Mesendoderm (in vitro differentiated cells): ENCODE measurements around the gene CNPY4.

ENCODE experiments used
- DNase-seq: peaks from one replicate; pipeline ENCODE4 v3.0.0; 2013
- H2AK5ac ChIP-seq: 2 replicates; pipeline ENCODE4 v1.6.1; 2013; ENCODE audit warnings: low read length, inconsistent platforms
- H2BK120ac ChIP-seq: 2 replicates; pipeline ENCODE4 v1.6.1; 2013; ENCODE audit warnings: low read depth, mild to moderate bottlenecking, low read length, moderate library complexity, mixed read lengths
- H2BK15ac ChIP-seq: replicated peaks from 2 replicates; pipeline ENCODE4 v1.6.1; 2013; ENCODE audit warnings: low read depth, mild to moderate bottlenecking, moderate library complexity
- H2BK5ac ChIP-seq: 2 replicates; pipeline ENCODE4 v1.6.1; 2013; ENCODE audit warnings: low read length, inconsistent platforms
- H3K18ac ChIP-seq: 2 replicates; pipeline ENCODE4 v1.6.1; 2013; ENCODE audit warnings: mild to moderate bottlenecking, low read length, mixed read lengths
- H3K23ac ChIP-seq: one replicate; pipeline ENCODE4 v1.6.1; 2013; ENCODE audit warnings: low read length
- H3K27ac ChIP-seq: 2 replicates; pipeline ENCODE4 v1.5.1; 2013; ENCODE audit warnings: low read depth, mild to moderate bottlenecking, inconsistent platforms, low read length, moderate library complexity
- H3K27me3 ChIP-seq: 2 replicates; pipeline ENCODE4 v1.6.1; 2013; ENCODE audit warnings: low read length, control low read depth, mild to moderate bottlenecking, inconsistent platforms; ENCODE audit not compliant: insufficient read depth, poor library complexity
- H3K36me3 ChIP-seq: 2 replicates; pipeline ENCODE4 v1.6.1; 2013; ENCODE audit warnings: low read length, inconsistent platforms; ENCODE audit not compliant: control insufficient read depth, insufficient read depth
- H3K4ac ChIP-seq: one replicate; pipeline ENCODE4 v1.6.1; 2013; ENCODE audit warnings: low read depth, mild to moderate bottlenecking, low read length, moderate library complexity
- H3K4me1 ChIP-seq: 2 replicates; pipeline ENCODE4 v1.6.1; 2013; ENCODE audit warnings: low read depth, low read length, inconsistent platforms; ENCODE audit not compliant: control insufficient read depth
- H3K4me2 ChIP-seq: 2 replicates; pipeline ENCODE4 v1.6.1; 2013; ENCODE audit warnings: low read length
- H3K4me3 ChIP-seq: 2 replicates; pipeline ENCODE4 v1.5.1; 2013; ENCODE audit warnings: mild to moderate bottlenecking, low read length
- H3K56ac ChIP-seq: one replicate; pipeline ENCODE4 v1.6.1; 2013; ENCODE audit warnings: low read length
- H3K79me1 ChIP-seq: 2 replicates; pipeline ENCODE4 v1.6.1; 2013; ENCODE audit warnings: low read length, inconsistent platforms
- H3K79me2 ChIP-seq: 2 replicates; pipeline ENCODE4 v1.6.1; 2013; ENCODE audit warnings: mild to moderate bottlenecking, low read length; ENCODE audit not compliant: control insufficient read depth, insufficient read depth
- H3K9ac ChIP-seq: 2 replicates; pipeline ENCODE4 v1.6.1; 2013; ENCODE audit warnings: low read length, inconsistent platforms
- H4K5ac ChIP-seq: one replicate; pipeline ENCODE4 v1.6.1; 2013; ENCODE audit warnings: low read length
- H4K8ac ChIP-seq: one replicate; pipeline ENCODE4 v1.6.1; 2013; ENCODE audit warnings: low read depth, mild to moderate bottlenecking, control low read depth, low read length, moderate library complexity
- WGBS: extraction: QIAGEN DNeasy Blood & Tissue Kit; methylation state at CpG from one replicate; pipeline ENCODE4 v1.1.7; 2013; ENCODE audit warnings: low lambda C conversion rate, missing lambda C conversion rate; ENCODE audit not compliant: insufficient coverage; ENCODE audit errors: extremely low coverage; 5-methylcytosine and 5-hydroxymethylcytosine counted together

Gene CNPY4

DNA sequence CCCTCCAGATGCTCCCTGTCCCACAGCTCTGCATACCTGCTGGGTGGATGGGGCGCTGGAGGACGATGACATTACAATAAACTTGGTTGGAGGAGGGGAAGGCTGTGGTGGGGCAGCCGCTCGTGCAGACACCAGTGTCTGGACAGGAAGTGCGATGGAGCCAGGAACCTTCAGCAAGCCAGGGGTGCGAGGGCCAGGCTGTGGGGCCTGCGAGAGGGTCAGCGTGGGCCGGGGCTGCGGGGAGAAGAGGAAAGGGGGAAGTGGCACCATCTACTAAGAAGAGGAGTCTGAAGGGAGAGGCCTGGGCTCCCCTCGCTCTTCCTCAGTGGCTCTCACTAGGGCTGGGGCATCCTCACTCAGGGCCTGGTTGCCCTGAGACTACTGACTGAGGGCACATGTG is 11.5 kb upstream of the CNPY4 start:
- Histone ChIP-seq H3K4me2 (no peak overlapping the region), H3K79me2 (no peaks in the 10 kb centered on the region), H4K5ac (no peak overlapping the region), H3K27ac (no peak overlapping the region), H3K4me3 (no peak overlapping the region), H3K79me1 (peaks cover 2% of the 10 kb centered on the region), H2BK120ac (no peak overlapping the region), H2BK15ac (no peak overlapping the region), H3K4ac (no peak overlapping the region), H3K18ac (no peak overlapping the region), H4K8ac (no peak overlapping the region), H3K9ac (no peak overlapping the region), H3K56ac (no peak overlapping the region), H2AK5ac (no peak overlapping the region), H3K4me1 (no peaks in the 10 kb centered on the region), H3K27me3 (no peaks in the 10 kb centered on the region), H3K23ac (no peak overlapping the region), H3K36me3 (peaks cover 3% of the 10 kb centered on the region), H2BK5ac (no peak overlapping the region)
- DNase-seq: no peak
- WGBS: no CpG with 5 or more reads among the region's 11 CpGs

DNA sequence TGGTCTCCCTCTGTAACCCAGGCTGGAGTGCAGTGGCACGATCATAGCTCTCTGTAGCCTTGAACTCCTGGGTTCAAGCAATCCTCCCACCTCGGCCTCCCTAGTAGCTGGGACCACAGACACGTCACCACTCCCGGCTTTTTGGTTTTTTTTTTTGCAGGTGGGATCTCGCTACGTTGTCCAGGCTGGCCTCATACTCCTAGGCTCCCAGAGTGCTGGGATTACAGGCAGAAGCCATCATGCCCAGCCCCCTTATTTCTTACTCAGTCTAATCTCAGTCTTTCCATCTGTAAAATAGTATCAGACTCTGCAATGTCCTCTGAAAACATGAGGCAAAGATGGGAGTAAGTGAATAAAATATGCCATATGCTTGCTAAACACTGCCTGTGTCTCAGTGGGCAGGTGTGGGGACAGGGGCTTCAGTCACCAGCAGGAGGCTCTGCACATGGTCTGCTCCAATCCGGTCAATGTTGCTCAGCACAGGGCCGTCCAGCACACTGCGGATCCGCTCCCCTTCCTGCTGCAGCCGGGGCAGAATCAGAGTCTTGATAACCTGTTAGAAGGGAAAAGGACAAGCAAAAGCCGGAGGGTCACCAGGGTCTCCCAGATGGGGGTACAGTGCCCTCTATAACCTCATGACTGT is 9.8 kb upstream of the CNPY4 start:
- Histone ChIP-seq H3K4me3 (no peak overlapping the region), H3K79me1 (no peaks in the 10 kb centered on the region), H3K23ac (no peak overlapping the region), H3K18ac (no peak overlapping the region), H3K27ac (no peak overlapping the region), H3K27me3 (no peaks in the 10 kb centered on the region), H3K56ac (no peak overlapping the region), H3K79me2 (no peaks in the 10 kb centered on the region), H2BK120ac (no peak overlapping the region), H2BK5ac (no peak overlapping the region), H3K36me3 (peaks cover 3% of the 10 kb centered on the region), H2AK5ac (no peak overlapping the region), H3K9ac (no peak overlapping the region), H3K4ac (no peak overlapping the region), H4K5ac (no peak overlapping the region), H4K8ac (no peak overlapping the region), H3K4me1 (no peaks in the 10 kb centered on the region), H3K4me2 (no peak overlapping the region), H2BK15ac (no peak overlapping the region)
- DNase-seq: no peak
- WGBS: no CpG with 5 or more reads among the region's 12 CpGs

DNA sequence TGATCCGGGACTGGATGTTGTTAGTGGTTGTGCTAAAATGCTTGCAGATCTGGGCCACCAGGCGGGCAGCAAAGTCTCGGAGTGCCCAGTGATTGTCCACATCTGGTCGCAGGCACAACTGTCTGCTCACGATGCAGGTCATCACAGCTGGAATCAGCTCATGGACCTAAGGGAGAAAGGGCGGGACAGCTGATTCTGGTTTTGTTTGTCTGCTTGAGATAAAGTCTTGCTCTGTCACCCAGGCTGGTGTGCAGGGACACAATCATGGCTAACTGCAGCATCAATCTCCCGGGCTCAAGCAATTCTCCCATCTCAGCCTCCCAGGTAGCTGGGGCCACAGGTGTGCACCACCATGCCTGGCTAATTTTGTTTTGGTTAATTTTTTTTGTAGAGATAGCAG is 8.3 kb upstream of the CNPY4 start:
- no peak overlapping the region for H2BK15ac ChIP-seq
- H3K36me3 ChIP-seq: peaks cover 3% of the 10 kb centered on the region
- no peak overlapping the region for H2BK120ac ChIP-seq
- no peak overlapping the region for H3K18ac ChIP-seq
- H3K79me2 ChIP-seq: no peaks in the 10 kb centered on the region
- no peak overlapping the region for H2BK5ac ChIP-seq
- H3K9ac ChIP-seq: no peak overlapping the region
- no peak overlapping the region for H3K4me2 ChIP-seq
- no peak overlapping the region for H3K4me3 ChIP-seq
- no peak overlapping the region for H3K4ac ChIP-seq
- no peak overlapping the region for H4K5ac ChIP-seq
- no peaks in the 10 kb centered on the region for H3K27me3 ChIP-seq
- no peak overlapping the region for H4K8ac ChIP-seq
- no CpG with 5 or more reads among the region's 7 CpGs for WGBS
- H3K4me1 ChIP-seq: no peaks in the 10 kb centered on the region
- H3K56ac ChIP-seq: no peak overlapping the region
- H3K27ac ChIP-seq: no peak overlapping the region
- no peak for DNase-seq
- no peak overlapping the region for H3K23ac ChIP-seq
- H3K79me1 ChIP-seq: no peaks in the 10 kb centered on the region
- H2AK5ac ChIP-seq: no peak overlapping the region

DNA sequence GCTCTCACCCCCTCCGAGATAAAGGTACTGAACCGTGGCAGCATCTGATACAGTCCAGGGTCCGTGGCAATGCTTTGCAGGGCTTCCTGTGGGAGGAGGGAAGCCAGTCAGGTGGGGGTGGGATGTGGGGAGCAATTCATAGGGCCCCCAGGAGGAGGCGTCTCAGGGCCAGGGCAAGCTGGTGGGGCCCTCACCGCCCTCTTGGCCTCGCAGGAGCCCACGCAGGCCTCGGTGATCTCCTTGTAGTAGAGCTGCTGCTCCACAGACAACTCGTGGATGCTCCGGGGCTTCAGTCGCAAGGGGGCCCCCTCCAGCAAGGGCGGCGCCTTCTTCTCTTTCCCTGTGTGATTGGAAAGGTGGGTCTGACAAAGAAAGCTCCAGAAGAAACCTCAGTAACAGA is 7.5 kb upstream of the CNPY4 start:
- DNase-seq: no peak
- peaks cover 1% of the 10 kb centered on the region for H3K36me3 ChIP-seq
- H3K27ac ChIP-seq: no peak overlapping the region

DNA sequence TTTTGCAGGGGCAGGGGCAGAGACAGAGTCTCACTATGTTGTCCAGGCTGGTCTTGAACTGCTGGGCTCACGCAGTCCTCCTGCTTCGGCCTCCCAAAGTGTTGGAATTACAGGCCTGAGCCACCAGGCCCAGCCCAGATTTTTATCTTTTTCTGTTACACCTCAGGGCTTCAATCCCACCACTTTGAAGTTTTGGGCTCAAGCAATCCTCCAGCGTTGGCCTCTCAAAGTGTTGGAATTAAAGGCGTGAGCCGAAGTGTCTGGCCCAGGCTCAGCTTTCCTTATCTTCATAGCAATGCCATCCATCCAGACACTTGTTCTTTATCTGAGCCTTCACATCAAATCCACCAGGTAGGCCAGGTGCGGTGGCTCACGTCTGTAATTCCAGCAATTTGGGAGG is 4.4 kb upstream of the CNPY4 start:
- Histone ChIP-seq H2BK15ac (no peak overlapping the region), H2AK5ac (no peak overlapping the region), H3K4me2 (no peak overlapping the region), H3K4me3 (no peak overlapping the region), H2BK5ac (no peak overlapping the region), H4K5ac (no peak overlapping the region), H3K36me3 (no peaks in the 10 kb centered on the region), H3K9ac (no peak overlapping the region), H3K4me1 (no peaks in the 10 kb centered on the region), H3K23ac (no peak overlapping the region), H3K79me1 (peaks cover 3% of the 10 kb centered on the region), H3K27me3 (no peaks in the 10 kb centered on the region), H4K8ac (no peak overlapping the region), H3K56ac (no peak overlapping the region), H3K79me2 (peaks cover 3% of the 10 kb centered on the region), H3K27ac (no peak overlapping the region), H3K4ac (no peak overlapping the region), H2BK120ac (no peak overlapping the region), H3K18ac (no peak overlapping the region)
- WGBS: no CpG with 5 or more reads among the region's 7 CpGs
- no peak for DNase-seq

More for the DNA sequence above, 7.5 kb upstream of the CNPY4 start:
- Histone ChIP-seq H3K56ac (no peak overlapping the region), H3K79me1 (no peaks in the 10 kb centered on the region), H3K4me2 (no peak overlapping the region), H4K8ac (no peak overlapping the region), H2BK15ac (no peak overlapping the region), H2BK120ac (no peak overlapping the region), H3K4me1 (no peaks in the 10 kb centered on the region), H2BK5ac (no peak overlapping the region), H3K4ac (no peak overlapping the region), H3K9ac (no peak overlapping the region), H2AK5ac (no peak overlapping the region), H4K5ac (no peak overlapping the region), H3K27me3 (no peaks in the 10 kb centered on the region), H3K18ac (no peak overlapping the region), H3K4me3 (no peak overlapping the region), H3K79me2 (no peaks in the 10 kb centered on the region), H3K23ac (no peak overlapping the region)
- WGBS: no CpG with 5 or more reads among the region's 13 CpGs
